ENCODE results near the gene CCDC174.

Gene CCDC174

GRCh38 chr3:14689247-14689980 lies 37.9 kb downstream of the CCDC174 start:
- no peak for DNase-seq (ENCODE audit: extremely low spot score, insufficient read length, low read depth)

DNA sequence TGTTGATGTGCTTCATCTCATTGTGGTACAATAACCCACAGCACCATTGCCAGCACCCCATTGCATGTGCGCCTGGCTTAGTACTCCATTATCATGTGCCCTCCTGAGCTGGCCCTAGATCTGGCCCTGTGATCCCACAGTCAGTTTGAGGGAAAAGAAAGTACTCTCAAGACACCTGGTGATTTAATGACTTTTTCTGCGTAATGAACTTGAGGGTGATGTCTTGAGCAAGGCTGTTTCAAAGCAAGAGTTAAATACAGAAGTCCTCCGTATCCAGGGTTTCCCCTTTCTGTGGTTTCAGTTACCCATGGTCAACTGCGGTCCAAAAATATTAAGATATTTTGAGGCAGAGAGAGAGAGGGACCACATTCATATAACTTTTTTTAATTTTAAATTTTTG lies 39.7 kb downstream of the CCDC174 start:
- DNase-seq (ENCODE audit: extremely low spot score, insufficient read length, low read depth) (no peak), FAIRE-seq (peak; percentile 93)

More at GRCh38 chr3:14689247-14689980, 37.9 kb downstream of the CCDC174 start:
- peak; percentile 55 for FAIRE-seq

- no peak for DNase-seq (ENCODE audit: extremely low spot score, insufficient read length, low read depth)
- FAIRE-seq = no peak
Observed at GRCh38 chr3:14691719-14692118, 40.2 kb downstream of the CCDC174 start.

- DNase-seq (ENCODE audit: extremely low spot score, insufficient read length, low read depth) (no peak), FAIRE-seq (no peak)
Observed at GRCh38 chr3:14698601-14699244, 47.2 kb downstream of the CCDC174 start.

GRCh38 chr3:14699643-14700042 lies 48.1 kb downstream of the CCDC174 start:
- no peak for FAIRE-seq
- no peak for DNase-seq (ENCODE audit: extremely low spot score, insufficient read length, low read depth)

DNA sequence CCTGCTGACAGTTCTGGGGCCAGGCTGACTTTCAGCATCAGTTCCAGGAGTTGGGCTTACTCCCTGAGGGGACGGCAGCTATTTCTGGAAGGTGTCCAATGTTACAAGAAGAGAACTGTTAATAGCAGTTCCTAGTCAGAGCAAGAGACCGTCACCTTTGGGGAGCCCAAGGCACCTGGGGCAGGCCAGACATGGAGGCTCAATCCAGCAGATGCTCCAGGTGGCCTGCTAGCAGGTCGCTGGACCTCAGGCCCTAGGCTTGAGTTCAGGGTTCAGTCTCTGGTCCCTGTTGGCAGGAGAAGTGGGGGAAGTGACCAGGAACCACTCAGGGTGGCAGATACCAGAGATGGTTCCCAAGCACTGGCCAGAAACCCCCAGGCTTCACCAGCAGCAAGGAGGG lies 49.3 kb downstream of the CCDC174 start:
- no peak for FAIRE-seq
- DNase-seq (ENCODE audit: extremely low spot score, insufficient read length, low read depth) = no peak

DNA sequence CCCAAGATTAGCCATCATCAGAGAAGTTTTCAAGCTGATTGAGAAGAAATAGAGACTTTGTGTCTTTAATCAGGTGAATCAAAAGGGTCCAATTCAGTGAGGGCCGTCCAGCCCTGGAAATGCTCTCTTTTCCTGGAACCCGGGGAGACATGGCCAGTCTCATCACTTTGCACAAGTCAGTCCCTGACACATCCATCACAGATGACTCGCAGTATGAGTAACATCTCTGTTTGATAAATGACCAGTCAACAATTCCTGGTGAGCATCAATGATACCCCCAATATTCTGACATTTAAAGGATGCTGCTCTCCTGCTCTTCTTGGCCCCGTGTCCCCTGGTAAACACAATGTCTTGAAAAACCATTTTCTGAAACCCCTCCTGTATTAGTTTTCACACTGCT lies 50.1 kb downstream of the CCDC174 start:
- FAIRE-seq = no peak
- no peak for DNase-seq (ENCODE audit: extremely low spot score, insufficient read length, low read depth)

DNA sequence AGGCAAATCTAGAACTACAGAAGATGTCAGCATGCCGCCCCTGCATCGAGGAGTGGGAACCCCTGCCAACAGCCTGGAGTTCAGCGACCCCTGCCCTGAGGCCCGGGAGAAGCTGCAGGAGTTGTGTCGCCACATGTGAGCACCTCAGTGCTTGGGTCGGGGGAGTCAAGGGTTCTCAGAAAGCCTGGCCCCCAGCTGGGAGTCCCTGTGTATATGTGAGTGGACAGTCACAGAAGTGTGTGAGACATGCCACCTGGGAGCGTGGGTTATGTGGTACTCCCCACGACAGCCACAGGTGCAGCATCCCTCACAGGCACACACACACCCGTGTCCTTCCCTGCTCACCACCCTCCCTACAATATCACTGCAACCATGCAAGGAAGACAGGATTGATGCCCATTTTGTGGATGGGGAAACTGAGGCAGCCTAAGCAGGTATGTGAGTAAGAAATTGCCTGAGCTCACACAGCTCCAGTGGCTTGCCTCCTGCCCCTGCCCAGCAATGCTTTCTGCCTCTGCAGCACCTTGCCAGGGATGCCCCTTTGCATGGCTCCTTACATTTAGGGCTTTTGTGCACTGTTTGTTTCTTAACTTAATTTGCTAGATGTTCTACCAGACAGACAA lies 51.7 kb downstream of the CCDC174 start:
- DNase-seq (ENCODE audit: extremely low spot score, insufficient read length, low read depth) (no peak), FAIRE-seq (no peak)

DNA sequence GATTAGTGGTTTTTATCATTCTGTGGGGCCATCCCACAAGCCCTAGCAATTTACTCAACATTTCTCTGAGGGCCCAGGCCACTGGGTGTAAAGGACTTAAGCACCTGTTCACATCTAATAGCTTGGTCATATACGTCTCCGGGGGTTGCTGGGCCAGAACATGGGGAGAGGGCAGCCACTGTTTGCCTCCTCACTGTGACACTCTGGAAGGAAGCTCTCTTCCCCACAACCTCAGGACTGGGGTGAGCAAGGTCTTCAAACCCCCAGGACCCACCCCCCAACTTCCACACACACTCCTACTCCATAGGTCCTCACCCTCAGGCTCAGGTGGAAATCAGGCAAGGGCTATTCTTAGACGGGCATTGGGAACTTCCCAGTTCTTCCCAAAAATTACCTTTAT lies 52.2 kb downstream of the CCDC174 start:
- no peak for FAIRE-seq
- DNase-seq (ENCODE audit: extremely low spot score, insufficient read length, low read depth) = no peak

- FAIRE-seq (no peak), DNase-seq (ENCODE audit: extremely low spot score, insufficient read length, low read depth) (no peak)
Observed at GRCh38 chr3:14706096-14706495, 54.5 kb downstream of the CCDC174 start.

DNA sequence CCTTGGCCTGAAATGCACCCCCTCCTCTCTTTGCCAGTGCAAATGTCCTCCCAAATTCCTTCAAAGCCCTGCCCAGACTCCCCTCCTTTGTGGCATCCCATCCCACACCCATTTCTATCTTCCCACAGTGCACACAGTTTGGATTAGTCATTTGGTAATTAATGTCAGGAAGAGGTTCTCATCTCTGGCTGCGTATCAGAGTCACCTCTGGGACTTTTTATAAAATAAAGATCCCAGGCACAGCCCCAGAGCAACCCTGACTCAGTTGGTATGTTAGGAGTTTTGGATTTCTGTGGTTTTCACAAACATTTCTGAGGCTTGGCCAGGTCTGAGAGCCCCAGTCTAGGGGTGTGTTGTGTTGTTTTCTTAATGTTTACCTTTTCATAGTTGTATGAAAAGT lies 65.0 kb downstream of the CCDC174 start:
- FAIRE-seq (no peak), DNase-seq (ENCODE audit: extremely low spot score, insufficient read length, low read depth) (no peak)

DNA sequence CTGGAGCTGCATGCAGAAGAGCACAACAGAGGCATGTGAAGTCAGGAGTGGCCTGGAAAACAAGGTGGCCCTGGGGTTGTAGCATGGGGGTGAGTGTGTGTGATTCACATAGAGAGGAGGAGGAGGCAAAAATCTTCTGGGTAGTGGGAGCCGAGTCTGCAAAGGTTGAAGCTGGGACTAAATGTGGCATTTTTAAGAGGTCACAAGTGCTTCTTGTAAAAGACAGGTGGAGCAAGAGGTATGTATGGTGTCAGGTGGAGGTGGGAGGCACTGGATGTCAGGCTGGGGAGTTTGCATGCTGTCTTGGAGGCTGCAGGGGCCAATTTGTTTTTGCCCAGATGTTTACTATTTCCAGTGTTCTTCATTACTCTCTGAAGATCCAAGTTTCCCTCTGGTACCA lies 65.7 kb downstream of the CCDC174 start:
- FAIRE-seq (no peak), DNase-seq (ENCODE audit: extremely low spot score, insufficient read length, low read depth) (no peak)

- DNase-seq (ENCODE audit: extremely low spot score, insufficient read length, low read depth) = no peak
- peak; percentile 79 for FAIRE-seq
Observed at GRCh38 chr3:14718539-14718938, 67.0 kb downstream of the CCDC174 start.

- FAIRE-seq (no peak), DNase-seq (ENCODE audit: extremely low spot score, insufficient read length, low read depth) (no peak)
Observed at GRCh38 chr3:14719006-14719405, 67.4 kb downstream of the CCDC174 start.

DNA sequence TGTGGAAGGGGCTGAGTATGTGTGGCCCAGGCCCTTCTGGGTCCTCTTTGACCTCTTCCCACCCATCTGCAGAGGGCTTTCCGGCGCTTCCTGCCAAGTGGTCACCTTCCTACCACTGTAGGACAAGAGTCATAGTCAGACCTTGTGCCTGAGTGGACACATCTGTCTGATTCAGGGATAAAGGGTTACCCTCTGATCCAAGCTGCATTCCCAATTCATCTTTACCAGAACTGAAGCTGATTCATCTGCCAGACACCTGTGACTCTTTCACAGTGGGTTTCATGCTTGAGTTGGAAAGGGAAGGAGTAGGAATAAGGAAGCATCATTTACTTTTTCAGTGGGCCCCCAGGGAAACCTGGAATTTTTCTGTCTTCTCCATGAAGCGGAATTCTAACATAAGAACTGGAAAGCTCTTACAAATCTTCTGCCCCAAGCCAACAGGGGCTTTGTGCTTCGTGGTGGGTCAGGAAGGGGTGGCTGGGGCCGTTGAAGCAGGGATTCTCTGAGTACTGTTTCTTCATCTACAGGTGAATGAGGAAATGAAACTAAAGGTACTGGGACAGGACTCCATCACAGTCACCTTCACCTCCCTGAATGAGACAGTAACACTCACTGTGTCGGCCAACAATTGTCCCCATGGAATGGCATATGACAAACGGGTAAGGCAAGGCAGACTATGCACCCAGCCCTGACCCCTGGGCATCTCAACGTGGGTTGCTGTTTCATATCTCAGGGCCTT lies 69.7 kb downstream of the CCDC174 start:
- no peak for FAIRE-seq
- DNase-seq (ENCODE audit: extremely low spot score, insufficient read length, low read depth) = no peak
